H1 (cell line): ENCODE data around the gene CAPN15. TPM values are rescaled to one million over a fixed set of nuclear protein-coding genes. Genes with fewer than 3 reads are reported as not detected.

Source experiments
- CTCF ChIA-PET: fragments of 300-600 bp; sonication (Branson Sonifier 250); formaldehyde crosslinking; loops from one replicate; lab custom pipeline; 2021; ENCODE audit not compliant: partially characterized antibody; lab: Charles Lee
- POLR2A ChIA-PET: fragments of 300-600 bp; sonication (Branson Sonifier 250); formaldehyde crosslinking; loops from one replicate; lab custom pipeline; 2021; ENCODE audit warnings: inconsistent platforms; ENCODE audit not compliant: partially characterized antibody; lab: Charles Lee
- DNase-seq, 2 experiments: peaks; one replicate each; pipeline versions ENCODE4 v3.0.0 to v3.0.0-alpha.2; 2010 to 2022; ENCODE audit warnings: low spot score in 2 of 2, low read depth in 1 of 2, mixed read lengths in 1 of 2
- FAIRE-seq: peaks from 2 replicates; lab custom pipeline; 2011; peaks lifted over from hg19 to GRCh38; lab: Jason Lieb, UNC
- H2AFZ ChIP-seq: 2 replicates; pipeline ENCODE4 v1.8.1; 2012; ENCODE audit warnings: low read length, inconsistent platforms
- H2AK5ac ChIP-seq: 2 replicates; pipeline ENCODE4 v1.6.1; 2013; ENCODE audit warnings: low read depth, low read length
- H2BK120ac ChIP-seq: replicated peaks from 2 replicates; pipeline ENCODE3; 2013; ENCODE audit warnings: low read depth, low read length, inconsistent platforms
- H2BK12ac ChIP-seq: 2 replicates; pipeline ENCODE4 v1.6.1; 2013; ENCODE audit warnings: low read depth, low read length
- H2BK15ac ChIP-seq: 2 replicates; pipeline ENCODE4 v1.6.1; 2013; ENCODE audit warnings: low read length
- H2BK20ac ChIP-seq: 2 replicates; pipeline ENCODE4 v1.6.1; 2013; ENCODE audit warnings: low read length
- H2BK5ac ChIP-seq: 2 replicates; pipeline ENCODE4 v1.6.1; 2013; ENCODE audit warnings: low read depth, low read length
- H3K14ac ChIP-seq: 2 replicates; pipeline ENCODE4 v1.6.1; 2013; ENCODE audit warnings: inconsistent platforms; ENCODE audit not compliant: insufficient read length
- H3K18ac ChIP-seq: 2 replicates; pipeline ENCODE4 v1.6.1; 2013; ENCODE audit warnings: low read length; ENCODE audit errors: extremely low read depth
- H3K23ac ChIP-seq: 2 replicates; pipeline ENCODE4 v1.6.1; 2013; ENCODE audit warnings: inconsistent platforms; ENCODE audit not compliant: insufficient read length
- H3K23me2 ChIP-seq: 2 replicates; pipeline ENCODE4 v1.6.1; 2013; ENCODE audit warnings: low read depth, low read length
- H3K27ac ChIP-seq: 2 replicates; pipeline ENCODE4 v1.6.1; 2011; ENCODE audit warnings: low read depth, low read length, inconsistent platforms
- H3K27me3 ChIP-seq, 4 experiments: replicated peaks in 1 of 4; 1 replicate in 1 of 4; 2 replicates in 3 of 4; pipeline versions ENCODE4 v1.6.1 to v1.8.1; 2011 to 2013; ENCODE audit warnings: low read length in 3 of 4, mild to moderate bottlenecking in 3 of 4, inconsistent platforms in 2 of 4, mixed read lengths in 2 of 4, moderate library complexity in 1 of 4; ENCODE audit not compliant: control insufficient read depth in 3 of 4, insufficient read depth in 3 of 4; ENCODE audit errors: extremely low read depth in 1 of 4
- H3K36me3 ChIP-seq, 4 experiments: 2 replicates each; pipeline versions ENCODE4 v1.6.1 to v1.8.1; 2011 to 2013; ENCODE audit warnings: mild to moderate bottlenecking in 4 of 4, low read length in 3 of 4, moderate library complexity in 2 of 4, control low read depth in 1 of 4, inconsistent platforms in 1 of 4; ENCODE audit not compliant: insufficient read depth in 4 of 4, control insufficient read depth in 2 of 4
- H3K4ac ChIP-seq: replicated peaks from 2 replicates; pipeline ENCODE3; 2013; ENCODE audit warnings: low read length, low read depth, mixed read lengths, inconsistent platforms; ENCODE audit not compliant: insufficient read length
- H3K4me1 ChIP-seq, 4 experiments: replicated peaks in 1 of 4; 1 replicate in 1 of 4; 2 replicates in 3 of 4; pipeline versions ENCODE4 v1.6.1 to v1.8.1; 2011 to 2013; ENCODE audit warnings: low read length in 3 of 4, inconsistent platforms in 2 of 4, mixed read lengths in 1 of 4; ENCODE audit not compliant: insufficient read depth in 4 of 4, control insufficient read depth in 3 of 4
- H3K4me2 ChIP-seq, 2 experiments: 2 replicates each; pipeline versions ENCODE4 v1.6.1 to v1.8.1; 2011 to 2013; ENCODE audit warnings: low read depth in 2 of 2, low read length in 2 of 2, control low read depth in 1 of 2, inconsistent platforms in 1 of 2, mild to moderate bottlenecking in 1 of 2; ENCODE audit not compliant: insufficient read depth in 1 of 2
- H3K4me3 ChIP-seq, 4 experiments: fragments of 200-600, 300-600 bp in 1 of 4; sonication (generic), shearing (Covaris generic), sonication (Bioruptor Twin) in 1 of 4; 2 replicates each; pipeline versions ENCODE4 v1.5.1 to v1.8.1; 2011 to 2016; ENCODE audit warnings: low read length in 4 of 4, low read depth in 3 of 4, control low read depth in 2 of 4, inconsistent platforms in 2 of 4, mild to moderate bottlenecking in 2 of 4, mixed read lengths in 1 of 4, moderate library complexity in 1 of 4; ENCODE audit not compliant: insufficient read depth in 2 of 4; ENCODE audit errors: extremely low read depth in 1 of 4
- H3K56ac ChIP-seq: replicated peaks from 2 replicates; pipeline ENCODE3; 2013; ENCODE audit warnings: low read depth, mild to moderate bottlenecking, mixed read lengths, low read length, inconsistent platforms; ENCODE audit not compliant: insufficient read length
- H3K79me1 ChIP-seq: 2 replicates; pipeline ENCODE4 v1.6.1; 2013; ENCODE audit warnings: low read depth, low read length, control low read depth
- H3K79me2 ChIP-seq, 2 experiments: 2 replicates each; pipeline versions ENCODE4 v1.6.1 to v1.8.1; 2012 to 2013; ENCODE audit warnings: low read length in 2 of 2, mild to moderate bottlenecking in 2 of 2, inconsistent platforms in 1 of 2; ENCODE audit not compliant: insufficient read depth in 2 of 2, control insufficient read depth in 1 of 2
- H3K9ac ChIP-seq, 4 experiments: replicated peaks in 1 of 4; 1 replicate in 1 of 4; 2 replicates in 3 of 4; pipeline versions ENCODE4 v1.6.1 to v1.8.1; 2011 to 2013; ENCODE audit warnings: low read depth in 3 of 4, low read length in 3 of 4, control low read depth in 2 of 4, mild to moderate bottlenecking in 2 of 4, moderate library complexity in 2 of 4, inconsistent platforms in 1 of 4; ENCODE audit errors: extremely low read depth in 1 of 4
- H3K9me3 ChIP-seq, 2 experiments: 2 replicates each; pipeline versions ENCODE4 v1.6.1 to v1.8.1; 2012 to 2013; ENCODE audit warnings: mild to moderate bottlenecking in 2 of 2, moderate library complexity in 2 of 2, control low read depth in 1 of 2, inconsistent platforms in 1 of 2, low read depth in 1 of 2, low read length in 1 of 2, mixed read lengths in 1 of 2; ENCODE audit not compliant: insufficient read depth in 2 of 2
- H4K20me1 ChIP-seq, 2 experiments: replicated peaks in 1 of 2; 2 replicates each; pipeline versions ENCODE3 to v1.8.1; 2011 to 2013; ENCODE audit warnings: inconsistent platforms in 2 of 2, low read length in 2 of 2, mild to moderate bottlenecking in 1 of 2; ENCODE audit not compliant: insufficient read depth in 2 of 2, control insufficient read depth in 1 of 2
- H4K5ac ChIP-seq: 2 replicates; pipeline ENCODE4 v1.6.1; 2013; ENCODE audit warnings: low read length, low read depth, mixed read lengths, inconsistent platforms; ENCODE audit not compliant: insufficient read length
- H4K8ac ChIP-seq: 2 replicates; pipeline ENCODE4 v1.8.0; 2013; ENCODE audit warnings: mild to moderate bottlenecking, moderate library complexity, low read length, inconsistent platforms; ENCODE audit not compliant: insufficient read depth; ENCODE audit errors: extremely low read depth
- H4K91ac ChIP-seq: replicated peaks from 2 replicates; pipeline ENCODE3; 2013; ENCODE audit warnings: low read length, mixed read lengths, inconsistent platforms; ENCODE audit not compliant: insufficient read length
- CTBP2 ChIP-seq: IDR thresholded peaks from 2 replicates; pipeline ENCODE4 v1.7.0; 2011; ENCODE audit warnings: borderline replicate concordance, mild to moderate bottlenecking, moderate library complexity, mixed read lengths, low read length; ENCODE audit not compliant: insufficient read depth, insufficient read length
- EZH2 ChIP-seq: fragments of 200-600 bp; sonication (generic); IDR thresholded peaks from 2 replicates; pipeline ENCODE4 v1.7.1; 2012; ENCODE audit warnings: low read depth, mild to moderate bottlenecking, moderate library complexity, low read length, inconsistent platforms; ENCODE audit not compliant: severe bottlenecking
- GABPA ChIP-seq: IDR thresholded peaks from 2 replicates; pipeline ENCODE4 v1.6.1; 2011; ENCODE audit warnings: mild to moderate bottlenecking, low read length, moderate library complexity, borderline replicate concordance; ENCODE audit not compliant: insufficient read depth
- HDAC6 ChIP-seq: IDR thresholded peaks from one replicate; pipeline ENCODE4 v1.7.1; 2012; ENCODE audit warnings: low read depth, mild to moderate bottlenecking, inconsistent platforms, low read length, moderate library complexity
- KDM4A ChIP-seq: IDR thresholded peaks from one replicate; pipeline ENCODE4 v1.7.1; 2012; ENCODE audit warnings: low read depth, mild to moderate bottlenecking, moderate library complexity, low read length, inconsistent platforms; ENCODE audit not compliant: severe bottlenecking
- PHF8 ChIP-seq: fragments of 200-600 bp; sonication (generic); conservative IDR thresholded peaks from 2 replicates; pipeline ENCODE4 v1.7.1; 2012; ENCODE audit warnings: low read depth, mild to moderate bottlenecking, inconsistent platforms, low read length, moderate library complexity
- RXRA ChIP-seq: IDR thresholded peaks from 2 replicates; pipeline ENCODE4 v1.6.1; 2011; ENCODE audit warnings: low read depth, mild to moderate bottlenecking, low read length, moderate library complexity; ENCODE audit not compliant: insufficient read depth
- SP1 ChIP-seq: IDR thresholded peaks from 2 replicates; pipeline ENCODE4 v1.6.1; 2011; ENCODE audit warnings: low read depth, low read length
- TBP ChIP-seq: IDR thresholded peaks from 2 replicates; pipeline ENCODE4 v1.6.1; 2011; ENCODE audit warnings: low read depth, low read length, improper control_type of control experiment
- USF2 ChIP-seq: IDR thresholded peaks from 2 replicates; pipeline ENCODE4 v1.6.1; 2011; ENCODE audit warnings: low read length, improper control_type of control experiment
- YY1 ChIP-seq: IDR thresholded peaks from 2 replicates; pipeline ENCODE4 v1.6.1; 2011; ENCODE audit warnings: low read depth, mild to moderate bottlenecking, low read length
- WGBS, 2 experiments: shearing (Covaris generic) in 1 of 2; methylation state at CpG; one replicate each; pipeline versions ENCODE4 v1.1.6 to v1.1.7; 2013 to 2015; ENCODE audit warnings: low lambda C conversion rate in 2 of 2, mixed read lengths in 2 of 2, inconsistent platforms in 1 of 2, low coverage in 1 of 2, missing lambda C conversion rate in 1 of 2; ENCODE audit not compliant: insufficient replicate concordance in 2 of 2, insufficient coverage in 1 of 2, insufficient read length in 1 of 2; ENCODE audit errors: extremely low coverage in 1 of 2, missing lambda C conversion rate in 1 of 2; 5-methylcytosine and 5-hydroxymethylcytosine counted together
- polyA plus RNA-seq, 7 experiments: library from polyadenylated mRNA; depleted of rRNA in 3 of 7; stranded (reverse) in 5 of 7; unstranded in 2 of 7; fragments of >200 nt in 5 of 7; fragments of 200-250 nt in 2 of 7; gene quantifications; 1 replicate in 5 of 7; 2 replicates in 1 of 7; 4 replicates in 1 of 7; pipeline versions ENCODE4 v1.2.1 to v1.2.3, GENCODE V29; 2011 to 2013; ENCODE audit warnings: missing spikeins in 2 of 7, mixed read lengths in 2 of 7
- total RNA-seq: library from RNA; stranded (reverse); fragmentation: NEBNext Ultra II Directional; extraction: Animal tissue kit (Norgen Biotek cat#: 25700); gene quantifications from 2 replicates; pipeline ENCODE4 v1.2.1, GENCODE V29; 2021
- TF ChIP-seq, protein P1 (sequence below): IDR thresholded peaks from 2 replicates; pipeline ENCODE4 v1.6.1; 2012; ENCODE audit warnings: low read length, inconsistent platforms

The CAPN15 gene
- total and polyA plus RNA-seq, 2 of the 8 experiments (the other 6 are each of a cell fraction or from before 2014, with no cell fraction given): 38.9 to 76.9 TPM

- no peak for DNase-seq
- Histone ChIP-seq H3K4me2 (no peak overlapping the region), H3K4me3 (no peak overlapping the region), H3K9me3 (no peaks in the 10 kb centered on the region), H3K27ac (no peak overlapping the region), H3K9ac (no peak overlapping the region), H3K56ac (no peak overlapping the region), H2BK20ac (no peak overlapping the region), H2BK15ac (no peak overlapping the region), H4K8ac (no peak overlapping the region), H3K79me2 (no peaks in the 10 kb centered on the region), H3K36me3 (peaks cover 2 to 10% (median 6%) of the 10 kb centered on the region in 4 experiments; a peak in 5 of 8 replicates), H3K79me1 (no peaks in the 10 kb centered on the region), H3K4me1 (no peaks in the 10 kb centered on the region), H3K23me2 (no peaks in the 10 kb centered on the region), H3K27me3 (no peaks in the 10 kb centered on the region), H3K4ac (no peak overlapping the region), H2AK5ac (no peak overlapping the region), H3K18ac (no peak overlapping the region), H3K23ac (no peak overlapping the region), H3K14ac (no peak overlapping the region), H2BK5ac (no peak overlapping the region), H4K5ac (no peak overlapping the region), H2BK120ac (no peak overlapping the region), H2BK12ac (no peak overlapping the region), H4K20me1 (peaks cover 0 to 3% of the 10 kb centered on the region in 2 experiments), H2AFZ (no peak overlapping the region), H4K91ac (no peak overlapping the region)
- ChIA-PET POLR2A (no interaction called here), CTCF (interaction anchor here (1.2 to 1.3 kb wide), 2 partner anchors 124 to 170 kb away, joined by 3 to 4 read pairs; no protein-coding TSS in a partner anchor)
- 95% methylated on average over 11 of the region's 11 CpGs; no CpG with 5 or more reads in 1 of the 2 experiments for WGBS, 2 experiments
- no peak for FAIRE-seq
- no peak for TF ChIP-seq RXRA
- TF ChIP-seq TBP: no peak
- no peak for TF ChIP-seq SP1
- no peak for TF ChIP-seq CTBP2
- TF ChIP-seq EZH2: no peak
- TF ChIP-seq YY1: no peak
- TF ChIP-seq, protein P1, sequence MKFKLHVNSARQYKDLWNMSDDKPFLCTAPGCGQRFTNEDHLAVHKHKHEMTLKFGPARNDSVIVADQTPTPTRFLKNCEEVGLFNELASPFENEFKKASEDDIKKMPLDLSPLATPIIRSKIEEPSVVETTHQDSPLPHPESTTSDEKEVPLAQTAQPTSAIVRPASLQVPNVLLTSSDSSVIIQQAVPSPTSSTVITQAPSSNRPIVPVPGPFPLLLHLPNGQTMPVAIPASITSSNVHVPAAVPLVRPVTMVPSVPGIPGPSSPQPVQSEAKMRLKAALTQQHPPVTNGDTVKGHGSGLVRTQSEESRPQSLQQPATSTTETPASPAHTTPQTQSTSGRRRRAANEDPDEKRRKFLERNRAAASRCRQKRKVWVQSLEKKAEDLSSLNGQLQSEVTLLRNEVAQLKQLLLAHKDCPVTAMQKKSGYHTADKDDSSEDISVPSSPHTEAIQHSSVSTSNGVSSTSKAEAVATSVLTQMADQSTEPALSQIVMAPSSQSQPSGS: no peak
- no peak for TF ChIP-seq PHF8
- no peak for TF ChIP-seq USF2
- TF ChIP-seq KDM4A: no peak
- no peak for TF ChIP-seq HDAC6
- TF ChIP-seq GABPA: no peak
These were observed 11.6 kb upstream of the CAPN15 start for GRCh38 chr16:515939-516226.
